Mesenchymal stem cell (in vitro differentiated cells and primary cell): ENCODE measurements around the gene FAM13A.
A peak's percentile ranks its signal among the peaks of the same experiment; 100 is the strongest.

ENCODE experiments used
- DNase-seq: peaks from one replicate; pipeline ENCODE4 v3.0.0-alpha.2; 2013
- H2AFZ ChIP-seq: one replicate; pipeline ENCODE4 v1.6.1; 2013; ENCODE audit warnings: low read depth, mild to moderate bottlenecking, control low read depth, inconsistent platforms, low read length, moderate library complexity
- H2AK5ac ChIP-seq: 2 replicates; pipeline ENCODE4 v1.6.1; 2013; ENCODE audit warnings: low read length, moderate library complexity, mild to moderate bottlenecking, inconsistent platforms; ENCODE audit not compliant: severe bottlenecking
- H2BK120ac ChIP-seq: one replicate; pipeline ENCODE4 v1.6.1; 2013; ENCODE audit warnings: low read depth, mild to moderate bottlenecking, inconsistent platforms, low read length, moderate library complexity
- H2BK12ac ChIP-seq, 2 experiments: one replicate each; pipeline ENCODE4 v1.6.1; 2013; ENCODE audit warnings: inconsistent platforms in 2 of 2, low read length in 2 of 2, mild to moderate bottlenecking in 2 of 2, moderate library complexity in 2 of 2, control low read depth in 1 of 2
- H2BK15ac ChIP-seq: one replicate; pipeline ENCODE4 v1.6.1; 2013; ENCODE audit warnings: mild to moderate bottlenecking, low read depth, inconsistent platforms; ENCODE audit not compliant: poor library complexity, severe bottlenecking
- H2BK5ac ChIP-seq: 2 replicates; pipeline ENCODE4 v1.6.1; 2013; ENCODE audit warnings: low read depth, mild to moderate bottlenecking, low read length, control low read depth, inconsistent platforms; ENCODE audit not compliant: poor library complexity, severe bottlenecking
- H3K14ac ChIP-seq, 2 experiments: one replicate each; pipeline ENCODE4 v1.6.1; 2013; ENCODE audit warnings: inconsistent platforms in 2 of 2, low read length in 2 of 2, control low read depth in 1 of 2, mild to moderate bottlenecking in 1 of 2, moderate library complexity in 1 of 2
- H3K18ac ChIP-seq, 2 experiments: one replicate each; pipeline ENCODE4 v1.6.1; 2013; ENCODE audit warnings: inconsistent platforms in 2 of 2, low read length in 2 of 2, control low read depth in 1 of 2, low read depth in 1 of 2, mild to moderate bottlenecking in 1 of 2
- H3K23ac ChIP-seq, 2 experiments: one replicate each; pipeline ENCODE4 v1.6.1; 2013; ENCODE audit warnings: inconsistent platforms in 2 of 2, low read length in 2 of 2, mild to moderate bottlenecking in 2 of 2, moderate library complexity in 2 of 2, control low read depth in 1 of 2
- H3K27ac ChIP-seq: 2 replicates; pipeline ENCODE4 v1.5.1; 2013; ENCODE audit warnings: mild to moderate bottlenecking, moderate library complexity, low read length, control low read depth, inconsistent platforms; ENCODE audit not compliant: poor library complexity, severe bottlenecking
- H3K27me3 ChIP-seq, 2 experiments: 2 replicates each; pipeline versions ENCODE4 v1.6.1 to v1.7.0; 2013; ENCODE audit warnings: low read length in 2 of 2, mild to moderate bottlenecking in 2 of 2, moderate library complexity in 2 of 2, control low read depth in 1 of 2, inconsistent platforms in 1 of 2; ENCODE audit not compliant: control insufficient read depth in 1 of 2, insufficient read depth in 1 of 2
- H3K36me3 ChIP-seq, 2 experiments: 2 replicates each; pipeline versions ENCODE4 v1.6.1 to v1.7.0; 2013; ENCODE audit warnings: low read length in 2 of 2, control low read depth in 1 of 2, inconsistent platforms in 1 of 2, low read depth in 1 of 2, mild to moderate bottlenecking in 1 of 2; ENCODE audit not compliant: insufficient read depth in 2 of 2, control insufficient read depth in 1 of 2
- H3K4ac ChIP-seq, 2 experiments: one replicate each; pipeline ENCODE4 v1.6.1; 2013; ENCODE audit warnings: inconsistent platforms in 2 of 2, low read length in 2 of 2, mild to moderate bottlenecking in 2 of 2, moderate library complexity in 2 of 2, control low read depth in 1 of 2, low read depth in 1 of 2
- H3K4me1 ChIP-seq: 2 replicates; pipeline ENCODE4 v1.6.1; 2013; ENCODE audit warnings: low read depth, low read length, control low read depth; ENCODE audit not compliant: control insufficient read depth, insufficient read depth
- H3K4me2 ChIP-seq: 2 replicates; pipeline ENCODE4 v1.6.1; 2013; ENCODE audit warnings: low read length, mild to moderate bottlenecking, inconsistent platforms; ENCODE audit not compliant: poor library complexity, severe bottlenecking
- H3K4me3 ChIP-seq, 2 experiments: 2 replicates each; pipeline versions ENCODE4 v1.5.1 to v1.7.0; 2013; ENCODE audit warnings: low read length in 2 of 2, mild to moderate bottlenecking in 2 of 2, control low read depth in 1 of 2, low read depth in 1 of 2; ENCODE audit not compliant: insufficient read depth in 1 of 2
- H3K79me1 ChIP-seq: replicated peaks from 2 replicates; pipeline ENCODE4 v1.6.1; 2013; ENCODE audit warnings: mild to moderate bottlenecking, control low read depth, low read length, inconsistent platforms; ENCODE audit not compliant: poor library complexity, severe bottlenecking
- H3K9ac ChIP-seq: 2 replicates; pipeline ENCODE4 v1.7.0; 2013; ENCODE audit warnings: mild to moderate bottlenecking, low read length, moderate library complexity
- H3K9me3 ChIP-seq: 2 replicates; pipeline ENCODE4 v1.7.0; 2013; ENCODE audit warnings: mild to moderate bottlenecking, low read length; ENCODE audit not compliant: control insufficient read depth
- H4K8ac ChIP-seq: one replicate; pipeline ENCODE4 v1.6.1; 2013; ENCODE audit warnings: inconsistent platforms, mild to moderate bottlenecking, low read length, moderate library complexity
- H4K91ac ChIP-seq: one replicate; pipeline ENCODE4 v1.6.1; 2013; ENCODE audit warnings: mild to moderate bottlenecking, low read length, inconsistent platforms
- WGBS: methylation state at CpG from one replicate; pipeline ENCODE4 v1.1.7; 2013; ENCODE audit warnings: mixed read lengths; 5-methylcytosine and 5-hydroxymethylcytosine counted together

The FAM13A gene

DNA sequence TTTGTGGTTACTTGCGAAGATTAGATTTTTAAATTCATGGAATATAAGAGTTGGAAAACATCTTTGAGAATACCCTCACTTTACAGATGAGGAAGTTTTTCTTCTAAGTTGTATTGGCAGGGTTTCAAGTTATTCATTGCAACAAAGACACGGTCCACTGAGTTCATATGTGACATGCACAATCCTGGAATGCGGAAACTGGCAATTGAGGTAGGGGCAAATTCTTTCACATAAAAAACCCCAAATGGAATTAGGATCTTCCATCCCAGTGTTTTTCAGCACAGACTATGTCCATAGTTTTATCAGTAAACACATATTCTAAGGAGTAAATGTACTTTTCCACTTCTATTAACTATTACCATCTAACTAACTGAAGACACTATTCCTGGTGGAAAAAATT is 277.6 kb downstream of the FAM13A start:
- no peak for DNase-seq
- no peak overlapping the region for H3K14ac ChIP-seq
- no peak overlapping the region for H2BK12ac ChIP-seq
- H3K4me3 ChIP-seq = no peak overlapping the region
- H3K4me1 ChIP-seq = no peaks in the 10 kb centered on the region
- no peak overlapping the region for H3K4ac ChIP-seq
- no peak overlapping the region for H2BK5ac ChIP-seq
- H3K18ac ChIP-seq = no peak overlapping the region
- H2AK5ac ChIP-seq = no peak overlapping the region
- peaks cover 0 to 57% of the 10 kb centered on the region in 2 experiments for H3K36me3 ChIP-seq
- H3K27ac ChIP-seq = peak overlapping the region; percentile 94
- no peak overlapping the region for H2BK120ac ChIP-seq
- no peak overlapping the region for H2BK15ac ChIP-seq
- H3K9ac ChIP-seq = no peak overlapping the region
- H4K91ac ChIP-seq = no peak overlapping the region
- no peak overlapping the region for H3K4me2 ChIP-seq
- H3K79me1 ChIP-seq = peaks cover 3% of the 10 kb centered on the region
- WGBS = 100% methylated on average over 2 of the region's 3 CpGs
- H4K8ac ChIP-seq = no peak overlapping the region
- H3K23ac ChIP-seq = no peak overlapping the region
- no peaks in the 10 kb centered on the region for H3K9me3 ChIP-seq
- H2AFZ ChIP-seq = no peak overlapping the region
- no peaks in the 10 kb centered on the region for H3K27me3 ChIP-seq

DNA sequence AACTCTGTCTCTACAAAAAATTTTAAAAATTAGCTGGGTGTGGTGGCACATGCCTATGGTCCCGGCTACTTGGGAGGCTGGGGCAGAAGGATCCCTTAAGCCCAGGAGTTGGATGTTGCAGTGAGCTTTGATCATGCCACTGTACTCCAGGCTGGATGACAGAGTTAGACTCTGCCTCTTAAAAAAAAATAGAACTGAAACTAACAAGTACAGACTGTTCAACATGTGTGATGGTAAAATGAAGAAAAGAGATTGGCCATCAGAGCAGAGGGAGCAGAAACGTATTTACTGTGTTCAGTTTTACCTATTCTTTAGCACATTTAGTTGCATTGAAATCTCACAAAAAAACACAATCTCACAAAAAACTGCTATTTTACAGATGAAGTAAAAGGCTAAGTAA is 281.5 kb downstream of the FAM13A start:
- H3K4me2 ChIP-seq = no peak overlapping the region
- H3K9me3 ChIP-seq = no peaks in the 10 kb centered on the region
- no peak overlapping the region for H3K23ac ChIP-seq
- peaks cover 0 to 49% of the 10 kb centered on the region in 2 experiments for H3K36me3 ChIP-seq
- no peak overlapping the region for H2BK15ac ChIP-seq
- no peaks in the 10 kb centered on the region for H3K4me1 ChIP-seq
- H3K27me3 ChIP-seq = no peaks in the 10 kb centered on the region
- DNase-seq = no peak
- H3K9ac ChIP-seq = no peak overlapping the region
- no peak overlapping the region for H2BK5ac ChIP-seq
- no peak overlapping the region for H3K14ac ChIP-seq
- no peak overlapping the region for H3K4me3 ChIP-seq
- H3K4ac ChIP-seq = no peak overlapping the region
- H2BK12ac ChIP-seq = no peak overlapping the region
- no peak overlapping the region for H2AFZ ChIP-seq
- 92% methylated on average over 2 of the region's 2 CpGs for WGBS
- H3K18ac ChIP-seq = no peak overlapping the region
- no peak overlapping the region for H2AK5ac ChIP-seq
- no peak overlapping the region for H2BK120ac ChIP-seq
- H4K91ac ChIP-seq = no peak overlapping the region
- peaks cover 3% of the 10 kb centered on the region for H3K79me1 ChIP-seq
- H3K27ac ChIP-seq = no peak overlapping the region
- H4K8ac ChIP-seq = no peak overlapping the region

DNA sequence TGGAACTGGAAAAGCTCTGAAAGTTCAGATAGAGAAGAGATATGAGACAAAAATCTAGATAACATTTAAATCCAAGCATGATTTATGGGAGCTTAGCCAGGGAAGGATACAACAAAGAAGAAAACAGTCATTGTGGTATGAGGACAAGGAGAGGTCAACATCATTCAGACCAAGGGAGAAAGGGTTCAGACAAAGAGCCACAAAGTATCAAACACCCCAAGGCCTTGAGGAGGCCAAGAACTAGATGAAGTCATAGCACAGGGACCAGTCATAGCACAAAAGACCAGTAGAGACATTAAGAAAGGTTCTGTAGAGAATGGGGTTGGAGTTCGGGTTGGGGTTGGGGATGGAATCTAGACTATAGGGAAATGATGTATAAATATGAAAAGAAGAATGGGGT is 282.0 kb downstream of the FAM13A start:
- Histone ChIP-seq H3K27ac (no peak overlapping the region), H3K27me3 (no peaks in the 10 kb centered on the region), H2BK120ac (no peak overlapping the region), H3K18ac (no peak overlapping the region), H3K79me1 (peaks cover 3% of the 10 kb centered on the region), H2AK5ac (no peak overlapping the region), H2AFZ (no peak overlapping the region), H3K9me3 (no peaks in the 10 kb centered on the region), H2BK5ac (no peak overlapping the region), H3K9ac (no peak overlapping the region), H3K4me2 (no peak overlapping the region), H2BK15ac (no peak overlapping the region), H3K4me3 (no peak overlapping the region), H3K14ac (no peak overlapping the region), H3K4ac (no peak overlapping the region), H2BK12ac (no peak overlapping the region), H4K8ac (no peak overlapping the region), H4K91ac (no peak overlapping the region), H3K4me1 (no peaks in the 10 kb centered on the region), H3K23ac (no peak overlapping the region), H3K36me3 (peaks cover 0 to 44% of the 10 kb centered on the region in 2 experiments)
- 96% methylated on average over 1 of the region's 1 CpG for WGBS
- DNase-seq = no peak

DNA sequence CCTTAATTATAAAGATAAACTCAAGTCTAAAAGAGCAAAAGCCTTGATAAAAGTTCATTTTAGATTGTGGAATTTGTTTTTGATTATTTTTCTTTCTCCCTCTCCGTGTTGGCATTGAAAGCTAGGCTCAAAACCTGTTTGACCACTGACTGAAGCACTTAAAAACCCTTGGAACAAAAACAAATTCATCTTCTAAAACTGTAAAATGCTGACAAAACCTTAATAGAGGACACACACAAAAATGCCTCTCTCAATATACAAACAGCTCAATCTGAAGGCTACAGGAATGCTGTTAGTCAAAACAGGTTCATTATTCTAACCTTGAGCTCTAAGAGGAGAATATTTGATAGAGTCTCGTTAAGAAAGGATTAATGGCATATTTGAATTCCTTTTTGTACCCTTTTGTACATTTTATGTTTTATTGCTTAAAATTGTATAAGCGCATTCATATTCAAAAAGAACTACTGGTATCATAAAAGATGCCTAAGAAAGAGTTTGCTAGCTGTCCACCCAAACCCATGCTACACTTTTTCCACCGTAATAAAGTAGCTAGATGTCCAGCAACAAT is 285.0 kb downstream of the FAM13A start:
- H3K9me3 ChIP-seq = no peaks in the 10 kb centered on the region
- no peak overlapping the region for H2BK15ac ChIP-seq
- H3K18ac ChIP-seq = no peak overlapping the region
- H3K14ac ChIP-seq = no peak overlapping the region
- no peaks in the 10 kb centered on the region for H3K27me3 ChIP-seq
- no peak overlapping the region for H2BK12ac ChIP-seq
- H3K4ac ChIP-seq = no peak overlapping the region
- H3K4me1 ChIP-seq = no peaks in the 10 kb centered on the region
- H3K23ac ChIP-seq = no peak overlapping the region
- H2BK5ac ChIP-seq = no peak overlapping the region
- H3K79me1 ChIP-seq = no peaks in the 10 kb centered on the region
- H3K27ac ChIP-seq = no peak overlapping the region
- no peak overlapping the region for H3K4me3 ChIP-seq
- no peak overlapping the region for H2AK5ac ChIP-seq
- no peak overlapping the region for H2BK120ac ChIP-seq
- DNase-seq = no peak
- H2AFZ ChIP-seq = no peak overlapping the region
- H3K4me2 ChIP-seq = no peak overlapping the region
- H4K8ac ChIP-seq = no peak overlapping the region
- no peak overlapping the region for H3K9ac ChIP-seq
- WGBS = 96% methylated on average over 3 of the region's 4 CpGs
- no peak overlapping the region for H4K91ac ChIP-seq
- H3K36me3 ChIP-seq = peaks cover 0 to 30% of the 10 kb centered on the region in 2 experiments
